KMS-11 (cell line): ENCODE results near the gene BANF2.

Experiments
- H2AFZ ChIP-seq: fragments of 200-600 bp; sonication (generic); 2 replicates; pipeline ENCODE4 v1.6.1; 2016; ENCODE audit warnings: antibody characterized with exemption, mixed run types, low read depth
- H3K27ac ChIP-seq: fragments of 200-600 bp; sonication (generic); 2 replicates; pipeline ENCODE4 v1.6.1; 2016; ENCODE audit warnings: mild to moderate bottlenecking, mixed run types
- H3K27me3 ChIP-seq: fragments of 200-600 bp; sonication (generic); 2 replicates; pipeline ENCODE4 v1.6.1; 2017; ENCODE audit warnings: mild to moderate bottlenecking, low read depth, mixed run types, moderate library complexity; ENCODE audit not compliant: insufficient read depth
- H3K36me3 ChIP-seq: fragments of 200-600 bp; sonication (generic); 2 replicates; pipeline ENCODE4 v1.6.1; 2017; ENCODE audit warnings: mild to moderate bottlenecking, mixed run types; ENCODE audit not compliant: insufficient read depth
- H3K4me1 ChIP-seq: fragments of 200-600 bp; sonication (generic); 2 replicates; pipeline ENCODE4 v1.6.1; 2016; ENCODE audit warnings: mild to moderate bottlenecking, low read depth, mixed run types; ENCODE audit not compliant: poor library complexity, severe bottlenecking
- H3K4me2 ChIP-seq: fragments of 200-600 bp; sonication (generic); 2 replicates; pipeline ENCODE4 v1.7.0; 2016; ENCODE audit warnings: mild to moderate bottlenecking, mixed run types
- H3K4me3 ChIP-seq: fragments of 200-600 bp; sonication (generic); IDR thresholded peaks from 2 replicates; pipeline ENCODE4 v1.6.1; 2017; ENCODE audit warnings: low read depth, low read length, mixed read lengths; ENCODE audit not compliant: insufficient read depth
- H3K79me2 ChIP-seq: fragments of 200-600 bp; sonication (generic); 2 replicates; pipeline ENCODE4 v1.6.1; 2016; ENCODE audit warnings: low read depth, mixed run types; ENCODE audit not compliant: insufficient read depth
- H3K9ac ChIP-seq: fragments of 200-600 bp; sonication (generic); 2 replicates; pipeline ENCODE4 v1.6.1; 2016; ENCODE audit warnings: mild to moderate bottlenecking, mixed run types
- H4K20me1 ChIP-seq: fragments of 200-600 bp; sonication (generic); 2 replicates; pipeline ENCODE4 v1.6.1; 2016; ENCODE audit warnings: mild to moderate bottlenecking, mixed run types; ENCODE audit not compliant: insufficient read depth
- TF ChIP-seq, protein P1 (sequence below): fragments of 200-600 bp; sonication (generic); conservative IDR thresholded peaks from 2 replicates; pipeline ENCODE4 v1.6.1; 2017; ENCODE audit warnings: low read depth, mild to moderate bottlenecking, antibody characterized with exemption, low read length, moderate library complexity, mixed read lengths

Gene BANF2

DNA sequence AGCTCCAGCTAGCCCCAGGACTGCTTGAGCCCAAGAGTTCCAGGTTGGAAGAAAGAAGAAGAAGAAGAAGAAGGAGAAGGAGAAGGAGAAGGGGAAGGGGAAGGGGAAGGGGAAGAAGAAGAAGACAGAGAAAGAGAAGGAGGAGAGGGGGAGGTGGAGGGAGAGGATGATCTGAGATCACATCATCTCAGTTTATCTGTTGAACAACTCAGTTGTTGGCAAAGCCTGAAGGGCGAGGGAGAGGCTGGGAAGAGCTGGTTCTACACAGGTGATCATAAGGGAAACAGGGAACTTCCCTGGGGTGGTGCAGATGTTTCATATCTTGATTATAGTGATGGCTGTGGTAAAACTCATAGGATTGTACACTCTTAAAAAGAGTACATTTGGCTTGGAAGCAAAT lies 14.6 kb upstream of the BANF2 start:
- H3K27me3 ChIP-seq, result no peaks in the 10 kb centered on the region
- H3K79me2 ChIP-seq, result peaks cover 7% of the 10 kb centered on the region
- H3K9ac ChIP-seq, result no peak overlapping the region
- H4K20me1 ChIP-seq, result no peaks in the 10 kb centered on the region
- no peaks in the 10 kb centered on the region for H3K36me3 ChIP-seq
- no peak overlapping the region for H2AFZ ChIP-seq
- peaks cover 7% of the 10 kb centered on the region for H3K4me1 ChIP-seq
- H3K4me2 ChIP-seq, result no peak overlapping the region
- H3K4me3 ChIP-seq, result no peak overlapping the region
- TF ChIP-seq, protein P1, sequence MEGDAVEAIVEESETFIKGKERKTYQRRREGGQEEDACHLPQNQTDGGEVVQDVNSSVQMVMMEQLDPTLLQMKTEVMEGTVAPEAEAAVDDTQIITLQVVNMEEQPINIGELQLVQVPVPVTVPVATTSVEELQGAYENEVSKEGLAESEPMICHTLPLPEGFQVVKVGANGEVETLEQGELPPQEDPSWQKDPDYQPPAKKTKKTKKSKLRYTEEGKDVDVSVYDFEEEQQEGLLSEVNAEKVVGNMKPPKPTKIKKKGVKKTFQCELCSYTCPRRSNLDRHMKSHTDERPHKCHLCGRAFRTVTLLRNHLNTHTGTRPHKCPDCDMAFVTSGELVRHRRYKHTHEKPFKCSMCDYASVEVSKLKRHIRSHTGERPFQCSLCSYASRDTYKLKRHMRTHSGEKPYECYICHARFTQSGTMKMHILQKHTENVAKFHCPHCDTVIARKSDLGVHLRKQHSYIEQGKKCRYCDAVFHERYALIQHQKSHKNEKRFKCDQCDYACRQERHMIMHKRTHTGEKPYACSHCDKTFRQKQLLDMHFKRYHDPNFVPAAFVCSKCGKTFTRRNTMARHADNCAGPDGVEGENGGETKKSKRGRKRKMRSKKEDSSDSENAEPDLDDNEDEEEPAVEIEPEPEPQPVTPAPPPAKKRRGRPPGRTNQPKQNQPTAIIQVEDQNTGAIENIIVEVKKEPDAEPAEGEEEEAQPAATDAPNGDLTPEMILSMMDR, result no peak
- H3K27ac ChIP-seq, result no peak overlapping the region

DNA sequence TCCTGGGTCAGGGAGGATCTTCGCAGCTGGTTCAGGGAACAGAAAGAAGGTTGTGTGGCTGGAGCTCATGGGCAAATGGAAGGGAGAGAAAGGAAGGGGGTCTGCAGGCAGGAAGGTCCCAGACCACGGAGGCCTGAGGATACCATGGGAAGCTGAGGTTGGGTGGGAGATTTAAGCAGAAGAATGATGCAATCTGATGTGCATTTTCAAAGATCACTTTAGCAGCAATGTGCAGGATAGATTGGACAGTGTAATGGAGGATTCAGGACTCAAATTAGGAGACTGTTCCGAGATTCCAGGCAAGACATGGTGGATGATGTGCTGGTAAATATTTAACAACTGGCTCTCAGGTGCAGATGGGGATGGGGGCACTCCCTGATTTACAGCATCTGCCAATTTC lies 12.0 kb upstream of the BANF2 start:
- Histone ChIP-seq H3K79me2 (no peaks in the 10 kb centered on the region), H3K4me2 (no peak overlapping the region), H3K4me3 (no peak overlapping the region), H3K4me1 (peaks cover 4% of the 10 kb centered on the region), H3K9ac (no peak overlapping the region), H2AFZ (no peak overlapping the region), H3K27me3 (no peaks in the 10 kb centered on the region), H3K36me3 (no peaks in the 10 kb centered on the region), H4K20me1 (no peaks in the 10 kb centered on the region), H3K27ac (no peak overlapping the region)
- TF ChIP-seq, protein P1, result no peak

DNA sequence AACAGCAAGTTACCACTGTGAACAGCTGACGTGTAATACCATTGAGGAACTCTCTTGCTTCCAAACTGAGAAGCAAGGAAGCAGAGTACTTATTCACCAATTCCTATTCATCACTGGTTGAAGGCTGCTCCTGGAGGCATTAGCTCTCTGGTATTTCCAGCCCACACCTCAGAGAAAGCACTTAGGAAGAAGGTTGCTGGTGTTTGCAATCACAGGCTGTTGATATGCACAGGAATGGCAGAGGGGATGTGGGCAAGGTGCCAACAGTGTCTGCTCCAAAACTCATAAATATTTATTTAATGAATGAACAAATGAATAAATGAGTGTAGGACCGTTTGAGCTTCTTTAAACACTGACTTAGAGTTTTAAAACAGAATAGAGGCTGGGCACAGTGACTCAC lies 10.8 kb upstream of the BANF2 start:
- Histone ChIP-seq H3K4me3 (no peak overlapping the region), H4K20me1 (no peaks in the 10 kb centered on the region), H3K4me1 (no peaks in the 10 kb centered on the region), H3K36me3 (no peaks in the 10 kb centered on the region), H3K79me2 (no peaks in the 10 kb centered on the region), H2AFZ (no peak overlapping the region), H3K9ac (no peak overlapping the region), H3K27me3 (no peaks in the 10 kb centered on the region), H3K27ac (no peak overlapping the region), H3K4me2 (no peak overlapping the region)
- TF ChIP-seq, protein P1, result no peak

DNA sequence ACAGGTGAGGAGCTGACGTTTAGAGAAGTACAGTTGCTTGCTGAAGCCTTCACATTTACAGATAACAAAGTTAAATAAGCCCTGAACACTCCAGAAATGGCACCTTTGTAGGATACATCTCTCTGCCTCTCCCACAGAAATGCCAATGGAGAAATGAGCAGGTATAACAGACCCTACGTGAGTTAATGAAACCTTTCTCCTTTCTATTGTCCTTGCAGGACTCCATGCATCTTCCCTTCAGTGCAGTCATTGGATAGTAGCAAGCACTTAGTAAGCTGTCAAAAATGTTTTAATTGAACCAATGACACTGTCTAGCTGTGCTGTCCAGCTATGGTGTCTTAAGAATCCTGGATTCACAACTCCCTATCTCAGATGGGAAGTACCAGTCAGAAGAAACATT lies 9.6 kb upstream of the BANF2 start:
- no peak overlapping the region for H3K9ac ChIP-seq
- TF ChIP-seq, protein P1, result no peak
- H3K27ac ChIP-seq, result no peak overlapping the region
- no peaks in the 10 kb centered on the region for H4K20me1 ChIP-seq
- H2AFZ ChIP-seq, result no peak overlapping the region
- no peak overlapping the region for H3K4me3 ChIP-seq
- H3K4me1 ChIP-seq, result no peaks in the 10 kb centered on the region
- H3K79me2 ChIP-seq, result no peaks in the 10 kb centered on the region
- H3K27me3 ChIP-seq, result no peaks in the 10 kb centered on the region
- no peaks in the 10 kb centered on the region for H3K36me3 ChIP-seq
- no peak overlapping the region for H3K4me2 ChIP-seq
